K562 (cell line): ENCODE data around the gene MRPS6. TPM values are rescaled to one million over a fixed set of nuclear protein-coding genes. Genes with fewer than 3 reads are reported as not detected.

Experiments
- ATF1 ChIP-seq, 2 experiments: fragments of 450-650 bp in 1 of 2; IDR thresholded peaks; 2 replicates each; pipeline ENCODE4 v1.6.1; 2016; ENCODE audit warnings: missing compliant biosample characterization in 1 of 2, missing genetic modification characterization in 1 of 2
- BHLHE40 ChIP-seq: IDR thresholded peaks from 2 replicates; pipeline ENCODE4 v1.6.1; 2011; ENCODE audit warnings: low read length, improper control_type of control experiment
- EWSR1 ChIP-seq: fragments of 450-650 bp; IDR thresholded peaks from 2 replicates; pipeline ENCODE4 v1.6.1; 2018; ENCODE audit warnings: borderline replicate concordance, mild to moderate bottlenecking, low read depth, moderate library complexity; ENCODE audit not compliant: partially characterized antibody
- HDGF ChIP-seq: fragments of 450-650 bp; IDR thresholded peaks from 2 replicates; pipeline ENCODE4 v1.6.1; 2016
- JUNB ChIP-seq: fragments of 450-650 bp; formaldehyde crosslinking; conservative IDR thresholded peaks from 2 replicates; pipeline ENCODE4 v1.4.0; 2020; ENCODE audit warnings: mild to moderate bottlenecking
- NCOA6 ChIP-seq: fragments of 450-650 bp; IDR thresholded peaks from 2 replicates; pipeline ENCODE4 v1.6.1; 2017; ENCODE audit warnings: mild to moderate bottlenecking
- NFIX ChIP-seq: fragments of 250-450 bp; sonication (Bioruptor Pico); IDR thresholded peaks from 2 replicates; pipeline ENCODE4 v1.4.0; 2020; ENCODE audit warnings: low read depth, mild to moderate bottlenecking, moderate library complexity
- NR1H2 ChIP-seq: sonication (generic); formaldehyde crosslinking; IDR thresholded peaks from 2 replicates; pipeline ENCODE4 v1.4.0; 2020; ENCODE audit warnings: mild to moderate bottlenecking, missing genetic modification reagents
- SAP30 ChIP-seq: fragments of 200-600 bp; sonication (generic); IDR thresholded peaks from 2 replicates; pipeline ENCODE4 v1.6.1; 2012; ENCODE audit warnings: borderline replicate concordance, low read depth, mild to moderate bottlenecking, moderate library complexity, low read length, control low read depth, inconsistent platforms; ENCODE audit not compliant: insufficient read depth, poor library complexity, severe bottlenecking
- TBP ChIP-seq: optimal IDR thresholded peaks from 2 replicates; pipeline ENCODE3; 2011; ENCODE audit warnings: low read depth, low read length, improper control_type of control experiment
- TEAD4 ChIP-seq, 2 experiments: sonication (generic) in 1 of 2; formaldehyde crosslinking in 1 of 2; IDR thresholded peaks; 2 replicates each; pipeline versions ENCODE4 v1.6.1 to v1.8.0; 2012 to 2022; ENCODE audit warnings: borderline replicate concordance in 1 of 2, inconsistent platforms in 1 of 2, low read length in 1 of 2, mild to moderate bottlenecking in 1 of 2, missing genetic modification reagents in 1 of 2
- YBX1 ChIP-seq: fragments of 450-650 bp; IDR thresholded peaks from 2 replicates; pipeline ENCODE4 v1.7.1; 2016; ENCODE audit warnings: mild to moderate bottlenecking
- ZNF764 ChIP-seq: fragments of 250-450 bp; sonication (Bioruptor Pico); IDR thresholded peaks from 2 replicates; pipeline ENCODE4 v1.4.0; 2020; ENCODE audit warnings: low read depth, mild to moderate bottlenecking, moderate library complexity
- polyA plus RNA-seq, 8 experiments: library from polyadenylated mRNA; depleted of rRNA in 4 of 8; stranded (reverse) in 5 of 8; unstranded in 3 of 8; fragments of >200 nt; fragmentation: Nextera tagmentation in 2 of 8; fragmentation: Illumina TruSeq in 1 of 8; extraction: Ambion mirVana in 2 of 8; extraction: Trizol in 1 of 8; gene quantifications; 2 replicates each; pipeline versions ENCODE4 v1.2.1 to v1.2.3, GENCODE V29; 2011 to 2014; ENCODE audit warnings: inconsistent platforms in 1 of 8, missing spikeins in 1 of 8
- total RNA-seq, 7 experiments: library from RNA; depleted of rRNA in 6 of 7; stranded (reverse); fragments of >200 nt in 6 of 7; fragmentation: Illumina TruSeq in 2 of 7; extraction: Trizol in 2 of 7; gene quantifications; 2 replicates each; pipeline versions ENCODE4 v1.2.1 to v1.2.3, GENCODE V29; 2011 to 2021; ENCODE audit warnings: low replicate concordance in 1 of 7
- TF ChIP-seq, protein P1 (sequence below): fragments of 250-450 bp; sonication (Bioruptor Pico); IDR thresholded peaks from 2 replicates; pipeline ENCODE4 v1.5.0; 2021; ENCODE audit warnings: mild to moderate bottlenecking, borderline replicate concordance
- TF ChIP-seq, protein P2 (sequence below): fragments of 250-450 bp; sonication (Bioruptor Pico); IDR thresholded peaks from 2 replicates; pipeline ENCODE4 v1.8.0; 2021; ENCODE audit warnings: mild to moderate bottlenecking, moderate library complexity
- TF ChIP-seq, protein P3 (sequence below), 2 experiments: fragments of 250-450 bp in 1 of 2; fragments of 450-650 bp in 1 of 2; sonication (Bioruptor Pico) in 1 of 2; IDR thresholded peaks; 2 replicates each; pipeline versions ENCODE4 v1.6.1 to v1.8.0; 2016 to 2021; ENCODE audit warnings: mild to moderate bottlenecking in 2 of 2, moderate library complexity in 2 of 2, missing compliant biosample characterization in 1 of 2, missing genetic modification characterization in 1 of 2
- TF ChIP-seq, protein P4 (sequence below): sonication (generic); formaldehyde crosslinking; IDR thresholded peaks from 2 replicates; pipeline ENCODE4 v1.8.1; 2023; ENCODE audit warnings: mild to moderate bottlenecking, missing genetic modification reagents

The MRPS6 gene
- total and polyA plus RNA-seq, 9 of the 15 experiments (the other 6 are each of a cell fraction or from before 2014, with no cell fraction given): 26.1 to 72.0 (median 39.3) TPM

DNA sequence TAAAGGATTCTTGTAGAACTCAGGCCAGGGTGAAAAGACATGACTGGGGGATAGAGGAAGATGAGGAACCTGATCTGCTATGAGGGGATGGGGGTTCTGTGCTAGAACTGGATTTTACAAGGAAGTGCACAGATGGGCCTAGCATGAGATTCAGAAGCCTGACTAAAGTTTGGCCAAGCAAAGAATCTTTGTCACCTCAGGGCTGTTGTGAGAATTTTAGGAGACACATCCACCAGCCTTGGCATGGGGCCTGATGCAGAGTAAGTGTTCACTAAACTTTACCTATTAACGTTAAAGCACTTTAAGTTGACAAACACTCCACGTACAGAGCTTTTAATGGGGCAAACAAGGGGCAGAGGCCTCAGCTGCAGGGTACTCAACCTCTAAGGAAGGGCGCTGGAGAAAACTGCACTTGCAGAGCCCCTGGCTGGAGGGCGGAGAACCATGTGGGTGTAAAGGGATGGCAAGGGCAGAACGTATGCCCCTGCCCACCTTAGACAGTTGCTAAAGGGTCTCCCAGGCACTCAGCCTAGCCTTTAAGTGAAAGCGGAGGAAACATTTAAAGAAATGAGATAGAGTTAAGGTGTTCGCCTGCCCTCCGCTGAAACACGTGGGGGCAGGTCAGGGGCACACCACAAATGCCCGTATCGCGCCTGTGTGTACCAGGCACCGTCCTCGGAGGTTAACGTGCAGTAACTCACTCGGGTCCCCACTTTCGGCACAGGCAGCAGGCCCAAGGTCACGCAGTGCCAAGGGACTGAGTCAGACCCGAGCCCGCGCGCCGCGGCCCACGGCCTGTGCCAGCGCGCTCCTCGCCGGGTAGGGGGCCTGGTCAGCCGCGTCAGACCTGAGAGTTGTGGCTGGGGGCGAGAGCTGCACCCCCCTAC lies 990 bp upstream of the MRPS6 start (continued):
- TF ChIP-seq, protein P1, sequence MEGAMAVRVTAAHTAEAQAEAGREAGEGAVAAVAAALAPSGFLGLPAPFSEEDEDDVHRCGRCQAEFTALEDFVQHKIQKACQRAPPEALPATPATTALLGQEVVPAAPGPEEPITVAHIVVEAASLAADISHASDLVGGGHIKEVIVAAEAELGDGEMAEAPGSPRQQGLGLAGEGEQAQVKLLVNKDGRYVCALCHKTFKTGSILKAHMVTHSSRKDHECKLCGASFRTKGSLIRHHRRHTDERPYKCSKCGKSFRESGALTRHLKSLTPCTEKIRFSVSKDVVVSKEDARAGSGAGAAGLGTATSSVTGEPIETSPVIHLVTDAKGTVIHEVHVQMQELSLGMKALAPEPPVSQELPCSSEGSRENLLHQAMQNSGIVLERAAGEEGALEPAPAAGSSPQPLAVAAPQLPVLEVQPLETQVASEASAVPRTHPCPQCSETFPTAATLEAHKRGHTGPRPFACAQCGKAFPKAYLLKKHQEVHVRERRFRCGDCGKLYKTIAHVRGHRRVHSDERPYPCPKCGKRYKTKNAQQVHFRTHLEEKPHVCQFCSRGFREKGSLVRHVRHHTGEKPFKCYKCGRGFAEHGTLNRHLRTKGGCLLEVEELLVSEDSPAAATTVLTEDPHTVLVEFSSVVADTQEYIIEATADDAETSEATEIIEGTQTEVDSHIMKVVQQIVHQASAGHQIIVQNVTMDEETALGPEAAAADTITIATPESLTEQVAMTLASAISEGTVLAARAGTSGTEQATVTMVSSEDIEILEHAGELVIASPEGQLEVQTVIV (CRISPR knock-in tag): no peak
- TF ChIP-seq BHLHE40 (no peak), ZNF764 (no peak), HDGF (no peak), NR1H2 (CRISPR knock-in tag) (no peak), TEAD4 (IDR thresholded peaks at IDR 0.05; ENCODE audit: low read length) (no peak), TEAD4 (CRISPR knock-in tag; IDR thresholded peaks at IDR 0.05; ENCODE audit: borderline replicate concordance) (no peak), JUNB (CRISPR knock-in tag) (no peak), ATF1 (CRISPR knock-in tag; IDR thresholded peaks at IDR 0.05) (no peak), ATF1 (tag; IDR thresholded peaks at IDR 0.05) (0 out of 2 replicates have a peak, but pooled peaks have one; percentile 25), TBP (no peak), NFIX (CRISPR knock-in tag) (no peak), SAP30 (no peak), NCOA6 (no peak), YBX1 (no peak), EWSR1 (no peak)
- TF ChIP-seq, protein P2, sequence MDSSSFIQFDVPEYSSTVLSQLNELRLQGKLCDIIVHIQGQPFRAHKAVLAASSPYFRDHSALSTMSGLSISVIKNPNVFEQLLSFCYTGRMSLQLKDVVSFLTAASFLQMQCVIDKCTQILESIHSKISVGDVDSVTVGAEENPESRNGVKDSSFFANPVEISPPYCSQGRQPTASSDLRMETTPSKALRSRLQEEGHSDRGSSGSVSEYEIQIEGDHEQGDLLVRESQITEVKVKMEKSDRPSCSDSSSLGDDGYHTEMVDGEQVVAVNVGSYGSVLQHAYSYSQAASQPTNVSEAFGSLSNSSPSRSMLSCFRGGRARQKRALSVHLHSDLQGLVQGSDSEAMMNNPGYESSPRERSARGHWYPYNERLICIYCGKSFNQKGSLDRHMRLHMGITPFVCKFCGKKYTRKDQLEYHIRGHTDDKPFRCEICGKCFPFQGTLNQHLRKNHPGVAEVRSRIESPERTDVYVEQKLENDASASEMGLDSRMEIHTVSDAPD: no peak
- TF ChIP-seq, protein P3, sequence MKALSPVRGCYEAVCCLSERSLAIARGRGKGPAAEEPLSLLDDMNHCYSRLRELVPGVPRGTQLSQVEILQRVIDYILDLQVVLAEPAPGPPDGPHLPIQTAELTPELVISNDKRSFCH (CRISPR knock-in tag; IDR thresholded peaks at IDR 0.05): no peak
- TF ChIP-seq, protein P3 (tag; IDR thresholded peaks at IDR 0.05): peak; percentile 87; the same call in 1 of the 2 replicates
- TF ChIP-seq, protein P4, sequence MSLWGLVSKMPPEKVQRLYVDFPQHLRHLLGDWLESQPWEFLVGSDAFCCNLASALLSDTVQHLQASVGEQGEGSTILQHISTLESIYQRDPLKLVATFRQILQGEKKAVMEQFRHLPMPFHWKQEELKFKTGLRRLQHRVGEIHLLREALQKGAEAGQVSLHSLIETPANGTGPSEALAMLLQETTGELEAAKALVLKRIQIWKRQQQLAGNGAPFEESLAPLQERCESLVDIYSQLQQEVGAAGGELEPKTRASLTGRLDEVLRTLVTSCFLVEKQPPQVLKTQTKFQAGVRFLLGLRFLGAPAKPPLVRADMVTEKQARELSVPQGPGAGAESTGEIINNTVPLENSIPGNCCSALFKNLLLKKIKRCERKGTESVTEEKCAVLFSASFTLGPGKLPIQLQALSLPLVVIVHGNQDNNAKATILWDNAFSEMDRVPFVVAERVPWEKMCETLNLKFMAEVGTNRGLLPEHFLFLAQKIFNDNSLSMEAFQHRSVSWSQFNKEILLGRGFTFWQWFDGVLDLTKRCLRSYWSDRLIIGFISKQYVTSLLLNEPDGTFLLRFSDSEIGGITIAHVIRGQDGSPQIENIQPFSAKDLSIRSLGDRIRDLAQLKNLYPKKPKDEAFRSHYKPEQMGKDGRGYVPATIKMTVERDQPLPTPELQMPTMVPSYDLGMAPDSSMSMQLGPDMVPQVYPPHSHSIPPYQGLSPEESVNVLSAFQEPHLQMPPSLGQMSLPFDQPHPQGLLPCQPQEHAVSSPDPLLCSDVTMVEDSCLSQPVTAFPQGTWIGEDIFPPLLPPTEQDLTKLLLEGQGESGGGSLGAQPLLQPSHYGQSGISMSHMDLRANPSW (CRISPR knock-in tag): no peak
